Measurements from ENCODE around the gene SHROOM3. TPM values are rescaled to one million over a fixed set of nuclear protein-coding genes. Genes with fewer than 3 reads are reported as not detected.
"Not testable (repeated sequence)": the region's sequence is repeated elsewhere in the genome, so short reads cannot be mapped to it uniquely, and the experiment has no call there.

Gene SHROOM3
- total RNA-seq, 2 donors from 2014 or later = 56.7 to 96.0 TPM

GRCh38 chr4:76718831-76719230 is 283.8 kb downstream of the SHROOM3 start:
- WGBS, 2 donors = 79 to 80% methylated on average over 1 of the region's 1 CpG
- Histone ChIP-seq H3K27me3 (no peaks in the 10 kb centered on the region), H3K4me3 (no peak overlapping the region), H3K4me1 (peaks cover 23% of the 10 kb centered on the region), H3K36me3 (replicated peaks in 1 of 2; ENCODE audit: insufficient read depth in 1 of 2, low read depth in 2 of 2) (no peaks in the 10 kb centered on the region), H3K27ac (no peak overlapping the region), H3K9me3 (no peaks in the 10 kb centered on the region)
- ATAC-seq (no peak), DNase-seq (no peak)
- TF ChIP-seq, protein P1, sequence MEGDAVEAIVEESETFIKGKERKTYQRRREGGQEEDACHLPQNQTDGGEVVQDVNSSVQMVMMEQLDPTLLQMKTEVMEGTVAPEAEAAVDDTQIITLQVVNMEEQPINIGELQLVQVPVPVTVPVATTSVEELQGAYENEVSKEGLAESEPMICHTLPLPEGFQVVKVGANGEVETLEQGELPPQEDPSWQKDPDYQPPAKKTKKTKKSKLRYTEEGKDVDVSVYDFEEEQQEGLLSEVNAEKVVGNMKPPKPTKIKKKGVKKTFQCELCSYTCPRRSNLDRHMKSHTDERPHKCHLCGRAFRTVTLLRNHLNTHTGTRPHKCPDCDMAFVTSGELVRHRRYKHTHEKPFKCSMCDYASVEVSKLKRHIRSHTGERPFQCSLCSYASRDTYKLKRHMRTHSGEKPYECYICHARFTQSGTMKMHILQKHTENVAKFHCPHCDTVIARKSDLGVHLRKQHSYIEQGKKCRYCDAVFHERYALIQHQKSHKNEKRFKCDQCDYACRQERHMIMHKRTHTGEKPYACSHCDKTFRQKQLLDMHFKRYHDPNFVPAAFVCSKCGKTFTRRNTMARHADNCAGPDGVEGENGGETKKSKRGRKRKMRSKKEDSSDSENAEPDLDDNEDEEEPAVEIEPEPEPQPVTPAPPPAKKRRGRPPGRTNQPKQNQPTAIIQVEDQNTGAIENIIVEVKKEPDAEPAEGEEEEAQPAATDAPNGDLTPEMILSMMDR (IDR thresholded peaks at IDR 0.05) = no peak
- TF ChIP-seq POLR2A (IDR thresholded peaks at IDR 0.05) = no peak
- intact Hi-C loops (cut with DNase I) = no loop called here

GRCh38 chr4:76720121-76720520 is 285.1 kb downstream of the SHROOM3 start:
- Histone ChIP-seq H3K4me1 (peaks cover 24% of the 10 kb centered on the region), H3K27me3 (no peaks in the 10 kb centered on the region), H3K9me3 (no peaks in the 10 kb centered on the region), H3K27ac (no peak overlapping the region), H3K4me3 (no peak overlapping the region), H3K36me3 (replicated peaks in 1 of 2; ENCODE audit: insufficient read depth in 1 of 2, low read depth in 2 of 2) (no peaks in the 10 kb centered on the region)
- no peak for DNase-seq
- intact Hi-C loops (cut with DNase I) = no loop called here
- no peak for ATAC-seq
- 84 to 88% methylated on average over 2 of the region's 2 CpGs for whole genome bisulfite sequencing, 2 donors
- no peak for TF ChIP-seq POLR2A (IDR thresholded peaks at IDR 0.05)
- TF ChIP-seq, protein P1 (IDR thresholded peaks at IDR 0.05) = no peak

GRCh38 chr4:76722146-76722545 is 287.1 kb downstream of the SHROOM3 start:
- intact Hi-C loops (cut with DNase I); H3K4me3 ChIP-seq; H3K27ac ChIP-seq; DNase-seq; H3K27me3 ChIP-seq; ATAC-seq; H3K36me3 ChIP-seq (replicated peaks in 1 of 2; ENCODE audit: insufficient read depth in 1 of 2, low read depth in 2 of 2); H3K9me3 ChIP-seq: not testable (repeated sequence)
- WGBS, 2 donors = 64 to 95% methylated on average over 2 of the region's 2 CpGs
- H3K4me1 ChIP-seq = peaks cover 15% of the 10 kb centered on the region

DNA sequence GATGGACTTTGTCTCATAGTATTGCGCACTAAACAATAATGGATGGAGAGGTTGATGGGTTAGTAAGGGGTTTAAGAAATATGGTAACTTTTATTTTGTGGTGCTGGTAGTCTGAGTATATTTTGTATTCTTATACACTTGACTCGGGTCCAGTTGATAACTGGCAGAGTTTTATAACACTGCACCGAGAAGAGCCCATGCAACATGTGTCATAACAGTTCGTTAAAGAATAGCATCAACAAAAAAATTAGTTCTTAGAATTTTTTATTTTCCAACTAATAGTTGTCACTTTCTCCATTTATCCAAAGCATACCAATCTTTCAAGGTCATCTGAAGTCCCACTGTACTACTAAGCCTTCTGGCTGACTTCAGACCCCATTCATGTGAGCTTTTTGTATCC is 287.8 kb downstream of the SHROOM3 start:
- no peaks in the 10 kb centered on the region for H3K9me3 ChIP-seq
- WGBS, 2 donors = 90% methylated on average over 4 of the region's 4 CpGs
- no peaks in the 10 kb centered on the region for H3K36me3 ChIP-seq (replicated peaks in 1 of 2; ENCODE audit: insufficient read depth in 1 of 2, low read depth in 2 of 2)
- no peak overlapping the region for H3K4me3 ChIP-seq
- peak overlapping the region in 1 of 4 donors; percentile 50 for H3K27ac ChIP-seq
- intact Hi-C loops (cut with DNase I) = no loop called here
- TF ChIP-seq POLR2A (IDR thresholded peaks at IDR 0.05) = no peak
- TF ChIP-seq, protein P1 (IDR thresholded peaks at IDR 0.05) = no peak
- H3K4me1 ChIP-seq = peaks cover 15% of the 10 kb centered on the region
- ATAC-seq (no peak), DNase-seq (no peak)
- H3K27me3 ChIP-seq = no peaks in the 10 kb centered on the region

- Histone ChIP-seq H3K27ac (peak overlapping the region in 3 of 4 donors; percentile 39 to 50 (median 45)), H3K27me3 (no peaks in the 10 kb centered on the region)
These were observed 288.3 kb downstream of the SHROOM3 start for GRCh38 chr4:76723373-76723772.

More at GRCh38 chr4:76723373-76723772, 288.3 kb downstream of the SHROOM3 start:
- TF ChIP-seq, protein P1 (IDR thresholded peaks at IDR 0.05) = no peak
- no peak for TF ChIP-seq POLR2A (IDR thresholded peaks at IDR 0.05)
- H3K36me3 ChIP-seq (replicated peaks in 1 of 2; ENCODE audit: insufficient read depth in 1 of 2, low read depth in 2 of 2) = no peaks in the 10 kb centered on the region
- intact Hi-C loops (cut with DNase I) = no loop called here
- H3K4me3 ChIP-seq = no peak overlapping the region
- peaks cover 11% of the 10 kb centered on the region for H3K4me1 ChIP-seq
- no peaks in the 10 kb centered on the region for H3K9me3 ChIP-seq
- DNase-seq (no peak), ATAC-seq (no peak)

Data from body of pancreas (tissue), 4 donors.